Prostate gland (tissue), 2 donors: Measurements from ENCODE around the gene ITGA2B.

Source experiments
- POLR2A ChIP-seq: fragments of 450-650 bp; IDR thresholded peaks from one replicate; pipeline ENCODE4 v1.6.1; 2016; ENCODE audit warnings: antibody characterized with exemption, mild to moderate bottlenecking
- TF ChIP-seq, protein P1 (sequence below), 4 experiments: fragments of 200-600 bp in 2 of 4; fragments of 450-650 bp in 2 of 4; sonication (generic) in 2 of 4; IDR thresholded peaks; 1 replicate in 3 of 4; 2 replicates in 1 of 4; pipeline ENCODE4 v1.5.1; 2016 to 2019; ENCODE audit warnings: antibody characterized with exemption in 4 of 4, mild to moderate bottlenecking in 2 of 4, moderate library complexity in 2 of 4

DNA sequence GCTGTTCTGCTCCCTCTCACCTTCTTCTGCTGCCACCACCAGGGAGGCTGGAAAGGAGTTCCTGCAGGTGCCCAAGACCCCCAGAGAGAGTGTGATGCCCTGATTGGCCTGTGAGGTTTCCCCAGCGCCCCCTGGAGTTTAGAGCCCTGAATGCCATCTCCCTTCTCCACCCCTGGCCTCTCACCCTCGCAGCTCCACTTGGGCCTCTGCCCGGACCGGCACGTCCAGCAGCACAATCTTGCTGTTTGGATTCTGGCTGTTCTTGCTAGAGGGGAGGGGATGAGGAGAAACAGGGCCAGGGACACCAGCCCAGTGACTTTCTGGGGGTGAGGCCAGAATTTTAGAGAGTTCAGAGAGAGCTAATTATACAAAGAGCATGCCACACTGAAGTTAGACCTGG is 13.3 kb downstream of the ITGA2B start:
- TF ChIP-seq, protein P1, sequence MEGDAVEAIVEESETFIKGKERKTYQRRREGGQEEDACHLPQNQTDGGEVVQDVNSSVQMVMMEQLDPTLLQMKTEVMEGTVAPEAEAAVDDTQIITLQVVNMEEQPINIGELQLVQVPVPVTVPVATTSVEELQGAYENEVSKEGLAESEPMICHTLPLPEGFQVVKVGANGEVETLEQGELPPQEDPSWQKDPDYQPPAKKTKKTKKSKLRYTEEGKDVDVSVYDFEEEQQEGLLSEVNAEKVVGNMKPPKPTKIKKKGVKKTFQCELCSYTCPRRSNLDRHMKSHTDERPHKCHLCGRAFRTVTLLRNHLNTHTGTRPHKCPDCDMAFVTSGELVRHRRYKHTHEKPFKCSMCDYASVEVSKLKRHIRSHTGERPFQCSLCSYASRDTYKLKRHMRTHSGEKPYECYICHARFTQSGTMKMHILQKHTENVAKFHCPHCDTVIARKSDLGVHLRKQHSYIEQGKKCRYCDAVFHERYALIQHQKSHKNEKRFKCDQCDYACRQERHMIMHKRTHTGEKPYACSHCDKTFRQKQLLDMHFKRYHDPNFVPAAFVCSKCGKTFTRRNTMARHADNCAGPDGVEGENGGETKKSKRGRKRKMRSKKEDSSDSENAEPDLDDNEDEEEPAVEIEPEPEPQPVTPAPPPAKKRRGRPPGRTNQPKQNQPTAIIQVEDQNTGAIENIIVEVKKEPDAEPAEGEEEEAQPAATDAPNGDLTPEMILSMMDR (IDR thresholded peaks at IDR 0.05) = no peak
- TF ChIP-seq POLR2A = no peak
